DOHH2 (cell line): Measurements from ENCODE around the gene RER1.

Experiments used
- CTCF ChIP-seq: fragments of 200-600 bp; sonication (generic); IDR thresholded peaks from one replicate; pipeline ENCODE4 v1.5.1; 2014; ENCODE audit warnings: antibody characterized with exemption, mild to moderate bottlenecking, low read depth, low read length; ENCODE audit not compliant: poor library complexity, severe bottlenecking
- EZH2phosphoT487 ChIP-seq: fragments of 200-600 bp; sonication (generic); IDR thresholded peaks from 2 replicates; pipeline ENCODE4 v1.6.1; 2017; ENCODE audit warnings: borderline replicate concordance, mild to moderate bottlenecking, antibody characterized with exemption, low read length, moderate library complexity, mixed read lengths

GRCh38 chr1:2447276-2448097 lies 55.8 kb downstream of the RER1 start:
- TF ChIP-seq CTCF = no peak
- TF ChIP-seq EZH2phosphoT487 = no peak
